Non-pigmented ciliary epithelial cell (primary cell): ENCODE measurements around the gene GPR152.
"Not testable (repeated sequence)": the region's sequence is repeated elsewhere in the genome, so short reads cannot be mapped to it uniquely, and the experiment has no call there.

Experiments
- DNase-seq: peaks from one replicate; pipeline ENCODE4 v3.0.0-alpha.2; 2010; ENCODE audit warnings: low read depth

The GPR152 gene

GRCh38 chr11:67439321-67440228 lies 13.0 kb downstream of the GPR152 start:
- DNase-seq = no peak

DNA sequence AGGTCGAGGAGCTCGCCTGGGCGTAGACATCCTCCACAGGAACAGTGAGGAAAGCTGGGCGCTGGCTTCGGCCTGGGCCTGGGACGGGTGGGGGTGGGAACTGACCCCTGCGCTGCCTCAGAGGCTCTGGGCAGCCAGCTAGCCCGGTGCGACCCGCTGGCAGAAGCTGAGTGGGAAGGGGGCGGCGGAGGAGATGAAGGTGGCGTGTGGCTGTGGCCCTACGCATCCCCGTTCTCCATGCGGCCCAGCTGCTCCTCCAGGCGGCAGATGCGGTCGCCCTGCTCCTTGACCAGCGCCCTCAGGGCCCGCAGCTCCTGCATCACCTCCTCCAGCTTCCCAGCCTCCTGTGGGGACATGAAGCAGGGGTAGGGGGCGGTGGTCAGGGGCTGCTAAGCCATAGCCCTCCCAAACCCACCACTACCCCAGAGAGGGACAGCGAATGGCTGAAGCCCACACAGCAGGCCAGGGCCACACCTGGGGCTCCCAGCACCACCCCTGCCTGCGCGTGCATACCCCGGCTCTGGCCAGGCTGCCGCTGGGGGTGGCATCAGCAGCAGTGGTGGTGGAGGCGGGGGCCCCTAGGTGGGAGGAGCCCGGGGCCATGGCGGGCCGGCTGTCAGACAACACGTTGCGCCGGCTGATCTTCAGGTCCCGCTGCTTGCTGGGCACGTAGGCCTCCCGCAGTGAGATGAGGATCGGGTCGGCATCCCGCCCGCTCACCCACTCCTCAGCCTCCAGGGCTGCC lies 14.2 kb downstream of the GPR152 start:
- no peak for DNase-seq

GRCh38 chr11:67437809-67438157 lies 14.7 kb downstream of the GPR152 start:
- no peak for DNase-seq

DNA sequence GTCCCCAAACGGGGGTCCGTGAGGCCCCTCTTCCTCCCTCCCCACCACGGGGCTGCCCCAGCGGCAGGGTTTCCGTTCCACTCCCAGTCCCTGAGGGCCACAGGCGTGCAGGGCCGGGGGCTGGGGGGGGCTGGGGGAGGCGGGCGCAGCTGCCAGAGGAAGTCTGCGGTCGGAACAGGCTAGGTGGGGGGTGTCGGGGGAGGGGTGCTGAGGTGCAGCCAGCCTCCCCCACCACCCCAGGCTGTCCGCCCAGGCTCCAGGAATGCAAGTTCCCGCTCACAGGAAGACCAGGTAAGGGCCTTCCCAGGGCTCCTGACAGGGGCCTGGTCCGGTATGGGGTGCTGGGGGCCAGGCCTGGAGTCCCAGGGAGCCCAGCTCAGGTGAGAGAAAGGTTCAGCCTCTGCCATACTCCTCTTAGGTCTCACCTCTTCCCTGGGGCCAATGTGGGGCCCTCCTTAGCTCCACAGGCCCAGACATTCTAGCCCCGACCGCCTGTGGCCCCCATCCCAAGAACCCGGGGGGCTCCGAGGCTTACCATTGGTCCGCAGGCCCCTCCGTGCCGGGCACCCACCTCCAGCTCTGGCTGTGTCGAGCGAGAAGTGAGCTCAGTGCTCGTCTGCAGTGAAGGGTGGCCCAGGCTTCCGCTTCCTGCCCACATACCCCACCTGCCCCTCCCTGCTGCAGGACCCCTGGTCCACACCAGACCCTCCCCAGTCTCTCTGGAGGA lies 15.3 kb downstream of the GPR152 start, which contains the start of gene PTPRCAP:
PTPRCAP (minus strand) TSS at position 601 of the 727 bp plus-strand sequence; CDS start at position 538, 63 bp downstream.
- DNase-seq = no peak

DNA sequence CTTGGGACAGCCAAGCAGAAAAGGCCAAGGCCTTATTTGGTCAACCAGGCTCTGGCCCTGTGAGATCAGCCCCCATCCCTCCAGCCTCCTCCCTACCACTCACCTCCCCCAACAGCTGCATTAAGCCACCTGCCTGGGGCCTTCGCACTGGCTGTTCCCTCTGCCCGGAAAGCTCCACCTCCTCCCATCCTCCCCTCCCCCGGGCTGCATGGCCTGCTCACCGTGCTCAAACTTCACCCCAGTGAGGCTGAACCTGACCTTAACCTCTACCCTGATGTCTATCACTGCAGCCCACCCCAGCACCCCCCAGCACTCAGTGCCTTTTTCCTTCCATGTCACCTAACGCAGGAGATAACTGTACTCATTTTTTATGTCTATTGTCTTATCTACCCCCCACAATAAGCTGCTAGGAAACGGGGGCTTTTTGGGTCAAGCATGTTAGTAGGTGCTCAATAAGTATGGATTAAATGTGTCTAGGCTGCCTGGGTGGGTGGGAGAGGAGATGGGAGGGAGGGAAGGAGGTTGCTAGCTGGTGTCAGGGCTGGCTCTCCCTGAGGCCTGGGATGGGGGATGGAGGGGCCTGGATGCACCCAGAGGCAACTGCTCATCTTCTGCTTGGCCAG lies 16.0 kb downstream of the GPR152 start:
- no peak for DNase-seq

GRCh38 chr11:67435727-67436458 lies 16.6 kb downstream of the GPR152 start:
- no peak for DNase-seq

DNA sequence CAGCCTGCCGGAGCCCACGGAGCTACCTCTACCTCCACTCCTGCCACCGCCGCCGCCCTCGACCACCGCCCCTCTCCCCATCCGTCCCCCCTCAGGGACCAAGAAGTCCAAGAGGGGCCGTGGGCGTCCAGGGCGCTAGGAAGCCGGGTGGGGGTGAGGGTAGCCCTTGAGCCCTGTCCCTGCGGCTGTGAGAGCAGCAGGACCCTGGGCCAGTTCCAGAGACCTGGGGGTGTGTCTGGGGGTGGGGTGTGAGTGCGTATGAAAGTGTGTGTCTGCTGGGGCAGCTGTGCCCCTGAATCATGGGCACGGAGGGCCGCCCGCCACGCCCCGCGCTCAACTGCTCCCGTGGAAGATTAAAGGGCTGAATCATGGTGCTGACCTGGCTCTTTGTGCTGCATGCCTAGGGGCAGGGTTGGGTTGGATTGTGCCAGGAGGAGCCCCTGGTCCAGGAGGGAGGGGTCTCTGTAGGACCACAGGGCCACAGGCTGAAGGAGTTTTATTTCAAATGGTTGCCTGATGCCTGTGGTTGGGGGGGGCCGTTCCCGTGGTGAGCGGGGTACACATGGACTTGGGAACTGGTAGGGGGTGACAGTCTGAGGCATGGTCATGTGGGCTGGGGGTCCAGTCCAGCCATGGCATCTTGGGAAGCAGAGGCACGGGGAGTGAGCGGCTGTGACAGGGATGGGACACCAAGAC lies 17.4 kb downstream of the GPR152 start:
- DNase-seq = no peak

GRCh38 chr11:67434395-67434881 lies 18.1 kb downstream of the GPR152 start:
- DNase-seq = no peak

- no peak for DNase-seq
These were observed 18.8 kb downstream of the GPR152 start for GRCh38 chr11:67433536-67434394.

GRCh38 chr11:67432655-67433349 lies 19.7 kb downstream of the GPR152 start:
- DNase-seq = no peak

DNA sequence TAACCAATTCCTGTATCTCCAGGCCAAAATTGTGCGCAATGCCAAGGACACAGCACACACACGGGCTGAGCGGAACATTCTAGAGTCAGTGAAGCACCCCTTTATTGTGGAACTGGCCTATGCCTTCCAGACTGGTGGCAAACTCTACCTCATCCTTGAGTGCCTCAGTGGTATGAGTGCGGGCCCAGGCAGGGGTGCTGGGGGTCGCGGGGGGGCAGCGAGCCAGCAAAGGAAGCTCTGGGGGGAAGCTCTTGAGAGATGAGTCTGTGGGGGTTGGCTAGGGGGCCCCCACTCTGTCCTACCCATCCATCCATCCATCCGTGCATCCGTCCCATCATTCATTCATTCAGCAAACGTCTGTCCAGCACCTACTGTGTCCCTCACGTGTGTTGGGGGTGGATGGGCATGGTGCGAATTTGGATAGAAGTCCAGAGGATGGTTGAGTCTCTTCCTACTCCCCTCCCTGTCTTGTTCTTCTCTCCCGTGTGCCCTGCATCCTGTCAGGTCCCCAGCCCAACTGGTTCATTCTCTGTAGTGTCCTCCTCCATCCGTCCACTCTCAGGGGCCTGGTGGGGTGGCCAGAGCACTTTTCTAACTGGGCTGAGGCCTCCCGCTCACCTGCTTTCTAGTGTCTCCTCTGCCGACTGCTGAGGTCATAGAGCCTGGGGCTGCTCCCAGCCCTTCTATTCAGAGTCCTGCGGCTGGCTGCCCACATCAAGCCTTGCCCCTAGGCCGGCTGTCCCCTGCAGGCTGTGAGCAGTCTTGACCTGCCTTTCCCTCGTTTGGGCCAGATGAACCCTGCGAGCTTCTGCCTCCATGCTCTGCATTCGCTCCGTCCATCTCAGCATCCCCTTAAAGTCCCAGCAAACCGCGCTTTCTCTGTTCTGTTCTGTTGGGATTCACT lies 20.9 kb downstream of the GPR152 start:
- DNase-seq = no peak

DNA sequence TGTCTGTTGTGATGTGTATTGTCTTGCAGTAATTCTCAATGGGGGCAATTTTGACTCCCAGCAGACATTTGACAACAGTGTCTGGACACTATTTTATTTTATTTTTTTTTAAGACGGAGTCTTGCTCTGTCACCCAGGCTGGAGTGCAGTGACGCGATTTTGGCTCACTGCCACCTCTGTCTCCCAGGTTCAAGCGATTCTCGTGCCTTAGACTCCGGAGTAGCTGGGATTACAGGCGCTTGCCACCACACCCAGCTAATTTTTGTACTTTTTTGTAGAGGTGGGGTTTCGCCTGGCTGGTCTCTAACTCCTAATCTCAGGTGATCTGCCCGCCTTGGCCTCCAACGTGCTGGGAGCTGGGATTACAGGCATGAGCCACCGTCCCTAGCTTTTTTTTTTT lies 22.8 kb downstream of the GPR152 start:
- no peak for DNase-seq

GRCh38 chr11:67429038-67429668 lies 23.4 kb downstream of the GPR152 start:
- DNase-seq = no peak

DNA sequence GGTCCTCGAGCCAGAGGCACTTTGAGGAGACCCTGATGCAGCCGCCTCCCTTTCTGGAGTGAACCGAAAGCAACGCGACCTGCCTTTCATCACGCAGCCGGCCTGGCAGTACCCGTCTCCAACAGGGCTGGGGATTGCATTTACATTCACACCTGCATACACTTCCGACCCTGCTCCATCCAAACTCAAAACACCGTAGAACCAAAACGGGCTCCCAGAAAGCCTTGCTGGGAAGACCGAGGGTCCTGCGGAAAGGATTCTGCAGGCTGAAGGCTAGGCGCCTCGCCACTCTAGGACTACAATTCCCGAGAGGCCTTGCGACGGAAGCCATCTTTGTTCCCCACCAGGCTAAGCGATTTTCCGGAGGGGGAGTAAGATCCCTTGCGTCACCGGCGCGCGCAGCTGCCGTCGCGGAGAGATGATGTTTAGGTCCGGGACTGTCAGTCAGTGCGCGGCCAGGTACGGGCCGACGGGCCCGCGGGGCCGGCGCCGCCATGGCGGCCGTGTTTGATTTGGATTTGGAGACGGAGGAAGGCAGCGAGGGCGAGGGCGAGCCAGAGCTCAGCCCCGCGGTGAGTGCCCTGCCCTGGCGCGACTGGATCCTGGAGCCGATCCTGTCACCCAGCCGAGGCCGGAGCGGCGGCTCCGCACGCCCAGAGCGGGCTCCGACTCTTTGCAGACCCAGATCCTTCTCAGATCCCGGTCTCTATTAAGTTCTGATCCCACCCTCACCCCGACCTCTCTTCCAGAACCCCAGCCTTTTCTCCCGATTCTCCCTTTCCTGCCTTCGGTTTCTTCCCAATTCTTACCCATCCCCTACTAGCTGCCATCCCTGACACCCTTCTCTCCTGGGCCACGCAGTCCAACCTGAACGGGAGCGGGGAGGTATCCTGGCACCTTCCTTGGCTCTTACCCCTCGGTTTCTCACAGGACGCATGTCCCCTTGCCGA lies 24.2 kb downstream of the GPR152 start, which contains the start of gene RPS6KB2:
RPS6KB2 (plus strand) TSS at position 443 of the 950 bp plus-strand sequence; CDS start at position 495, 52 bp downstream.
- DNase-seq = peak; percentile 79

DNA sequence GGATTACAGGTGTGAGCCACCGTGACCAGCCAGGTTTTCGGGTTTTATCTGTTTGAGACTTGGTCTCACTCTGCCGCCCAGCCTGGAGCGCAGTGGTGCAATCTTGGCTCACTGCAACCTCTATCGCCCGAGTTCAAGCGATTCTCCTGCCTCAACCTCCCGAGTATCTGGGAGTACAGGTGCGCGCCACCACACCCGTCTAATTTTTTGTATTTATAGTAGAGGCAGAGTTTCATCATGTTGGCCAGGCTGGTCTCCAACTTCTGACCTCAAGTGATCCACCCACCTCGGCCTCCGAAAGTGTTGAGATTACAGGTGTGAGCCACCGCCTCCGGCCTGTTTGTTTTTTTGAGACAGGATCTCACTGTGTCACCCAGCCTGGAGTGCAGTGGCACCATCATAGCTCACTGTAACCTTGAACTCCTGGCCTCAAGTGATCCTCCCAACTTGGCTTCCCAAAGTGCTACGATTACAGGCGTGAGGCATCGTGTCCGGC lies 25.1 kb downstream of the GPR152 start:
- not testable (repeated sequence) for DNase-seq
